ENCODE data around the gene PTPN5. TPM values are rescaled to one million over a fixed set of nuclear protein-coding genes. Genes with fewer than 3 reads are reported as not detected.

PTPN5 gene
- total RNA-seq, 1 experiment from 2014 or later: 1.4 TPM

DNA sequence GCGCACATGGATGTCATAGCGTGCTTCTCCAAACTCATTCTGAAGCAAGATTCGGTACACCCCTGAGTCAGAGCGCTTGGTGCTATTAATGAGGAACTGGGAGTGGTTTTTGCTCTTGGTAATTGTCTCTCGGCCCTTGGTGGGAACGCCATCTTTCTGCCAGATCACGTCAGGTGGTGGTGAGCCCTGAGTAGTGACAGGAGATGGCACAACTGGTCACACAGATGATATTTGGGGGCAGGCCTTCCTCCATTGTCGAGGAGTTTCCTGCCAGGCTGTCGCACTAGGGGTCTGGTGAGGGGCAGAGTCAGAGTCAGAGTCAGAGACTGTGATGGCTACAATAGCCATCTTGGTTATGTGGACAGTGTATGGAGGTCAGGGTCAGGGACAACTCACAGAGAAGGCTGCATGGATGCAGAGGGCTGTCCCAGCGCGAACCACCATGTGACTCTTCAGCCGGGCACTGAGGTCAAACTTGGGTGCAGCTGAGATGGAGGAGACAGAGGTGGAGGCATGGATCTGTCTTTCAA is 83.7 kb downstream of the PTPN5 start:
- Mint-ChIP-seq H3K9me3 (no peaks in the 10 kb centered on the region), H3K27me3 (ENCODE audit: low read depth) (peaks cover 54% of the 10 kb centered on the region), H3K36me3 (ENCODE audit: insufficient read depth in 1 of 3, low read depth in 3 of 3) (no peaks in the 10 kb centered on the region), H3K4me1 (peaks cover 3 to 10% of the 10 kb centered on the region in 2 experiments; a peak in 2 of 4 replicates), H3K27ac (no peak overlapping the region), H3K4me3 (no peak overlapping the region)
- Histone ChIP-seq H3K23ac (ENCODE audit: insufficient read length, low read depth, low read length) (no peak overlapping the region), H3K27ac (ENCODE audit: insufficient read length, low read depth, low read length) (no peak overlapping the region), H3K4me1 (ENCODE audit: insufficient read depth, low read length) (no peaks in the 10 kb centered on the region), H3K79me1 (ENCODE audit: insufficient read depth, low read depth, low read length, poor library complexity, severe bottlenecking) (no peaks in the 10 kb centered on the region), H2BK15ac (ENCODE audit: low read depth, low read length) (no peak overlapping the region), H2BK120ac (ENCODE audit: low read depth, low read length, poor library complexity, severe bottlenecking) (no peak overlapping the region), H2AFZ (ENCODE audit: low read length) (no peak overlapping the region), H3K9ac (ENCODE audit: extremely low read depth, insufficient read length, low read length) (no peak overlapping the region), H3K4me2 (ENCODE audit: insufficient read depth, insufficient read length, low read length) (no peak overlapping the region), H3K79me2 (ENCODE audit: insufficient read depth, low read length) (no peaks in the 10 kb centered on the region), H4K8ac (replicated peaks; ENCODE audit: insufficient read length, low read depth, low read length) (no peak overlapping the region), H4K91ac (ENCODE audit: insufficient read length, low read depth, low read length) (no peak overlapping the region), H4K20me1 (ENCODE audit: control insufficient read depth, insufficient read depth, insufficient read length) (no peaks in the 10 kb centered on the region), H2BK20ac (ENCODE audit: low read depth, low read length, poor library complexity, severe bottlenecking) (no peak overlapping the region), H3T11ph (ENCODE audit: low read length) (no peak overlapping the region), H3K27me3 (ENCODE audit: insufficient read depth, low read length) (peaks cover 3% of the 10 kb centered on the region), H3K9me3 (ENCODE audit: control insufficient read depth, low read depth, low read length) (no peaks in the 10 kb centered on the region), H2AK5ac (ENCODE audit: insufficient read length, low read length) (no peak overlapping the region), H4K5ac (ENCODE audit: insufficient read length, low read depth, low read length) (no peak overlapping the region), H3K23me2 (ENCODE audit: insufficient read length, low read depth, low read length, poor library complexity, severe bottlenecking) (no peaks in the 10 kb centered on the region), H2BK12ac (ENCODE audit: insufficient read length, low read depth, low read length) (no peak overlapping the region), H3K18ac (ENCODE audit: insufficient read length, low read depth, low read length) (no peak overlapping the region), H2BK5ac (ENCODE audit: insufficient read length, low read length) (no peak overlapping the region), H3K56ac (ENCODE audit: insufficient read length, low read depth, low read length) (no peak overlapping the region), H3K4ac (ENCODE audit: low read depth, low read length) (no peak overlapping the region), H3K14ac (ENCODE audit: insufficient read depth, low read length) (no peak overlapping the region)
- no peak for TF ChIP-seq CTCF (conservative IDR thresholded peaks at IDR 0.05)
- no peak for DNase-seq
- WGBS (ENCODE audit: extremely low coverage, insufficient read length, low lambda C conversion rate): no CpG with 5 or more reads among the region's 12 CpGs

Data from H9 (cell line).